ENCODE results near the gene FARP1.

- TF ChIP-seq POLR2AphosphoS5 (IDR thresholded peaks at IDR 0.05; ENCODE audit: low read depth, low read length) (no peak), TAF1 (IDR thresholded peaks at IDR 0.05; ENCODE audit: borderline replicate concordance, insufficient read depth, low read length) (no peak), REST (IDR thresholded peaks at IDR 0.05; ENCODE audit: insufficient read depth in 1 of 2, low read depth in 2 of 2, low read length in 2 of 2) (no peak)
These were observed 317.6 kb downstream of the FARP1 start for GRCh38 chr13:98460516-98460915.

All from PFSK-1 (cell line).